HEK293 (cell line): Measurements from ENCODE around the gene COX10.
"Not testable (repeated sequence)": the region's sequence is repeated elsewhere in the genome, so short reads cannot be mapped to it uniquely, and the experiment has no call there.

Source experiments
- CTCF ChIP-seq: fragments of 450-650 bp; formaldehyde crosslinking; IDR thresholded peaks from 2 replicates; pipeline ENCODE4 v1.5.1; 2016; ENCODE audit warnings: missing biosample characterization, missing genetic modification characterization
- GLIS1 ChIP-seq: fragments of 450-650 bp; formaldehyde crosslinking; IDR thresholded peaks from 2 replicates; pipeline ENCODE4 v1.5.1; 2016; ENCODE audit warnings: missing biosample characterization, missing genetic modification characterization
- ZBTB20 ChIP-seq: fragments of 450-650 bp; formaldehyde crosslinking; IDR thresholded peaks from 2 replicates; pipeline ENCODE4 v1.5.1; 2016; ENCODE audit warnings: missing biosample characterization, missing genetic modification characterization
- ZNF248 ChIP-seq: fragments of 450-650 bp; formaldehyde crosslinking; IDR thresholded peaks from 2 replicates; pipeline ENCODE4 v1.5.1; 2017; ENCODE audit warnings: missing biosample characterization, missing genetic modification characterization
- ZNF292 ChIP-seq: fragments of 450-650 bp; formaldehyde crosslinking; IDR thresholded peaks from 2 replicates; pipeline ENCODE4 v1.5.1; 2016; ENCODE audit warnings: low read depth, missing biosample characterization, missing genetic modification characterization, borderline replicate concordance
- ZNF362 ChIP-seq: fragments of 450-650 bp; formaldehyde crosslinking; IDR thresholded peaks from 2 replicates; pipeline ENCODE4 v1.5.1; 2016; ENCODE audit warnings: missing biosample characterization, missing genetic modification characterization
- ZNF548 ChIP-seq: fragments of 450-650 bp; formaldehyde crosslinking; IDR thresholded peaks from 2 replicates; pipeline ENCODE4 v1.5.1; 2016; ENCODE audit warnings: missing biosample characterization, missing genetic modification characterization
- ZNF776 ChIP-seq: fragments of 450-650 bp; formaldehyde crosslinking; IDR thresholded peaks from 2 replicates; pipeline ENCODE4 v1.5.0; 2017; ENCODE audit warnings: missing biosample characterization, missing genetic modification characterization, borderline replicate concordance
- ZNF777 ChIP-seq: fragments of 450-650 bp; formaldehyde crosslinking; IDR thresholded peaks from 2 replicates; pipeline ENCODE4 v1.5.1; 2017; ENCODE audit warnings: missing biosample characterization, missing genetic modification characterization, borderline replicate concordance
- ZNF837 ChIP-seq: fragments of 450-650 bp; formaldehyde crosslinking; IDR thresholded peaks from 2 replicates; pipeline ENCODE4 v1.5.1; 2016; ENCODE audit warnings: missing biosample characterization, missing genetic modification characterization

GRCh38 chr17:14179951-14180350 is 110.6 kb downstream of the COX10 start:
- TF ChIP-seq ZNF548; CTCF (tag by site-specific recombination); GLIS1; ZNF362; ZNF292 (tag by site-specific recombination); ZBTB20 (tag by site-specific recombination); ZNF248 (tag by site-specific recombination); ZNF837 (tag by site-specific recombination); ZNF776; ZNF777 (tag by site-specific recombination): not testable (repeated sequence)
